H1 (cell line): ENCODE measurements around the gene GTSE1. TPM values are rescaled to one million over a fixed set of nuclear protein-coding genes. Genes with fewer than 3 reads are reported as not detected.

Source experiments
- CTCF ChIA-PET: fragments of 300-600 bp; sonication (Branson Sonifier 250); formaldehyde crosslinking; loops from one replicate; lab custom pipeline; 2021; ENCODE audit not compliant: partially characterized antibody; lab: Charles Lee
- POLR2A ChIA-PET: fragments of 300-600 bp; sonication (Branson Sonifier 250); formaldehyde crosslinking; loops from one replicate; lab custom pipeline; 2021; ENCODE audit warnings: inconsistent platforms; ENCODE audit not compliant: partially characterized antibody; lab: Charles Lee
- DNase-seq, 2 experiments: peaks; one replicate each; pipeline versions ENCODE4 v3.0.0 to v3.0.0-alpha.2; 2010 to 2022; ENCODE audit warnings: low spot score in 2 of 2, low read depth in 1 of 2, mixed read lengths in 1 of 2
- FAIRE-seq: peaks from 2 replicates; lab custom pipeline; 2011; peaks lifted over from hg19 to GRCh38; lab: Jason Lieb, UNC
- H2AFZ ChIP-seq: 2 replicates; pipeline ENCODE4 v1.8.1; 2012; ENCODE audit warnings: low read length, inconsistent platforms
- H2AK5ac ChIP-seq: 2 replicates; pipeline ENCODE4 v1.6.1; 2013; ENCODE audit warnings: low read depth, low read length
- H2BK120ac ChIP-seq: replicated peaks from 2 replicates; pipeline ENCODE3; 2013; ENCODE audit warnings: low read depth, low read length, inconsistent platforms
- H2BK12ac ChIP-seq: 2 replicates; pipeline ENCODE4 v1.6.1; 2013; ENCODE audit warnings: low read depth, low read length
- H2BK15ac ChIP-seq: 2 replicates; pipeline ENCODE4 v1.6.1; 2013; ENCODE audit warnings: low read length
- H2BK20ac ChIP-seq: 2 replicates; pipeline ENCODE4 v1.6.1; 2013; ENCODE audit warnings: low read length
- H2BK5ac ChIP-seq: 2 replicates; pipeline ENCODE4 v1.6.1; 2013; ENCODE audit warnings: low read depth, low read length
- H3K14ac ChIP-seq: 2 replicates; pipeline ENCODE4 v1.6.1; 2013; ENCODE audit warnings: inconsistent platforms; ENCODE audit not compliant: insufficient read length
- H3K18ac ChIP-seq: 2 replicates; pipeline ENCODE4 v1.6.1; 2013; ENCODE audit warnings: low read length; ENCODE audit errors: extremely low read depth
- H3K23ac ChIP-seq: 2 replicates; pipeline ENCODE4 v1.6.1; 2013; ENCODE audit warnings: inconsistent platforms; ENCODE audit not compliant: insufficient read length
- H3K23me2 ChIP-seq: 2 replicates; pipeline ENCODE4 v1.6.1; 2013; ENCODE audit warnings: low read depth, low read length
- H3K27ac ChIP-seq: 2 replicates; pipeline ENCODE4 v1.6.1; 2011; ENCODE audit warnings: low read depth, low read length, inconsistent platforms
- H3K27me3 ChIP-seq, 4 experiments: replicated peaks in 1 of 4; 1 replicate in 1 of 4; 2 replicates in 3 of 4; pipeline versions ENCODE4 v1.6.1 to v1.8.1; 2011 to 2013; ENCODE audit warnings: low read length in 3 of 4, mild to moderate bottlenecking in 3 of 4, inconsistent platforms in 2 of 4, mixed read lengths in 2 of 4, moderate library complexity in 1 of 4; ENCODE audit not compliant: control insufficient read depth in 3 of 4, insufficient read depth in 3 of 4; ENCODE audit errors: extremely low read depth in 1 of 4
- H3K36me3 ChIP-seq, 4 experiments: 2 replicates each; pipeline versions ENCODE4 v1.6.1 to v1.8.1; 2011 to 2013; ENCODE audit warnings: mild to moderate bottlenecking in 4 of 4, low read length in 3 of 4, moderate library complexity in 2 of 4, control low read depth in 1 of 4, inconsistent platforms in 1 of 4; ENCODE audit not compliant: insufficient read depth in 4 of 4, control insufficient read depth in 2 of 4
- H3K4ac ChIP-seq: replicated peaks from 2 replicates; pipeline ENCODE3; 2013; ENCODE audit warnings: low read length, low read depth, mixed read lengths, inconsistent platforms; ENCODE audit not compliant: insufficient read length
- H3K4me1 ChIP-seq, 4 experiments: replicated peaks in 1 of 4; 1 replicate in 1 of 4; 2 replicates in 3 of 4; pipeline versions ENCODE4 v1.6.1 to v1.8.1; 2011 to 2013; ENCODE audit warnings: low read length in 3 of 4, inconsistent platforms in 2 of 4, mixed read lengths in 1 of 4; ENCODE audit not compliant: insufficient read depth in 4 of 4, control insufficient read depth in 3 of 4
- H3K4me2 ChIP-seq, 2 experiments: 2 replicates each; pipeline versions ENCODE4 v1.6.1 to v1.8.1; 2011 to 2013; ENCODE audit warnings: low read depth in 2 of 2, low read length in 2 of 2, control low read depth in 1 of 2, inconsistent platforms in 1 of 2, mild to moderate bottlenecking in 1 of 2; ENCODE audit not compliant: insufficient read depth in 1 of 2
- H3K4me3 ChIP-seq, 4 experiments: fragments of 200-600, 300-600 bp in 1 of 4; sonication (generic), shearing (Covaris generic), sonication (Bioruptor Twin) in 1 of 4; 2 replicates each; pipeline versions ENCODE4 v1.5.1 to v1.8.1; 2011 to 2016; ENCODE audit warnings: low read length in 4 of 4, low read depth in 3 of 4, control low read depth in 2 of 4, inconsistent platforms in 2 of 4, mild to moderate bottlenecking in 2 of 4, mixed read lengths in 1 of 4, moderate library complexity in 1 of 4; ENCODE audit not compliant: insufficient read depth in 2 of 4; ENCODE audit errors: extremely low read depth in 1 of 4
- H3K56ac ChIP-seq: replicated peaks from 2 replicates; pipeline ENCODE3; 2013; ENCODE audit warnings: low read depth, mild to moderate bottlenecking, mixed read lengths, low read length, inconsistent platforms; ENCODE audit not compliant: insufficient read length
- H3K79me1 ChIP-seq: 2 replicates; pipeline ENCODE4 v1.6.1; 2013; ENCODE audit warnings: low read depth, low read length, control low read depth
- H3K79me2 ChIP-seq, 2 experiments: 2 replicates each; pipeline versions ENCODE4 v1.6.1 to v1.8.1; 2012 to 2013; ENCODE audit warnings: low read length in 2 of 2, mild to moderate bottlenecking in 2 of 2, inconsistent platforms in 1 of 2; ENCODE audit not compliant: insufficient read depth in 2 of 2, control insufficient read depth in 1 of 2
- H3K9ac ChIP-seq, 4 experiments: replicated peaks in 1 of 4; 1 replicate in 1 of 4; 2 replicates in 3 of 4; pipeline versions ENCODE4 v1.6.1 to v1.8.1; 2011 to 2013; ENCODE audit warnings: low read depth in 3 of 4, low read length in 3 of 4, control low read depth in 2 of 4, mild to moderate bottlenecking in 2 of 4, moderate library complexity in 2 of 4, inconsistent platforms in 1 of 4; ENCODE audit errors: extremely low read depth in 1 of 4
- H3K9me3 ChIP-seq, 2 experiments: 2 replicates each; pipeline versions ENCODE4 v1.6.1 to v1.8.1; 2012 to 2013; ENCODE audit warnings: mild to moderate bottlenecking in 2 of 2, moderate library complexity in 2 of 2, control low read depth in 1 of 2, inconsistent platforms in 1 of 2, low read depth in 1 of 2, low read length in 1 of 2, mixed read lengths in 1 of 2; ENCODE audit not compliant: insufficient read depth in 2 of 2
- H4K20me1 ChIP-seq, 2 experiments: replicated peaks in 1 of 2; 2 replicates each; pipeline versions ENCODE3 to v1.8.1; 2011 to 2013; ENCODE audit warnings: inconsistent platforms in 2 of 2, low read length in 2 of 2, mild to moderate bottlenecking in 1 of 2; ENCODE audit not compliant: insufficient read depth in 2 of 2, control insufficient read depth in 1 of 2
- H4K5ac ChIP-seq: 2 replicates; pipeline ENCODE4 v1.6.1; 2013; ENCODE audit warnings: low read length, low read depth, mixed read lengths, inconsistent platforms; ENCODE audit not compliant: insufficient read length
- H4K8ac ChIP-seq: 2 replicates; pipeline ENCODE4 v1.8.0; 2013; ENCODE audit warnings: mild to moderate bottlenecking, moderate library complexity, low read length, inconsistent platforms; ENCODE audit not compliant: insufficient read depth; ENCODE audit errors: extremely low read depth
- H4K91ac ChIP-seq: replicated peaks from 2 replicates; pipeline ENCODE3; 2013; ENCODE audit warnings: low read length, mixed read lengths, inconsistent platforms; ENCODE audit not compliant: insufficient read length
- ATF2 ChIP-seq: IDR thresholded peaks from 2 replicates; pipeline ENCODE4 v1.6.1; 2012; ENCODE audit warnings: low read length, inconsistent platforms
- CHD1 ChIP-seq: IDR thresholded peaks from 2 replicates; pipeline ENCODE4 v1.6.1; 2012; ENCODE audit warnings: low read depth, low read length, improper control_type of control experiment
- E2F6 ChIP-seq: IDR thresholded peaks from 2 replicates; pipeline ENCODE4 v1.6.1; 2012; ENCODE audit warnings: inconsistent platforms
- GABPA ChIP-seq: IDR thresholded peaks from 2 replicates; pipeline ENCODE4 v1.6.1; 2011; ENCODE audit warnings: mild to moderate bottlenecking, low read length, moderate library complexity, borderline replicate concordance; ENCODE audit not compliant: insufficient read depth
- HDAC2 ChIP-seq, 2 experiments: fragments of 300-600 bp in 1 of 2; sonication (generic) in 1 of 2; IDR thresholded peaks; 2 replicates each; pipeline ENCODE4 v1.6.1; 2011 to 2012; ENCODE audit warnings: low read depth in 2 of 2, low read length in 2 of 2, mild to moderate bottlenecking in 2 of 2, moderate library complexity in 2 of 2, borderline replicate concordance in 1 of 2, inconsistent platforms in 1 of 2
- HDAC6 ChIP-seq: IDR thresholded peaks from one replicate; pipeline ENCODE4 v1.7.1; 2012; ENCODE audit warnings: low read depth, mild to moderate bottlenecking, inconsistent platforms, low read length, moderate library complexity
- JUND ChIP-seq: IDR thresholded peaks from 2 replicates; pipeline ENCODE4 v1.6.1; 2011; ENCODE audit warnings: mild to moderate bottlenecking, improper control_type of control experiment, low read length
- KDM4A ChIP-seq: IDR thresholded peaks from one replicate; pipeline ENCODE4 v1.7.1; 2012; ENCODE audit warnings: low read depth, mild to moderate bottlenecking, moderate library complexity, low read length, inconsistent platforms; ENCODE audit not compliant: severe bottlenecking
- SIRT6 ChIP-seq: IDR thresholded peaks from one replicate; pipeline ENCODE4 v1.7.1; 2012; ENCODE audit warnings: low read length, inconsistent platforms
- SP4 ChIP-seq: IDR thresholded peaks from 2 replicates; pipeline ENCODE4 v1.6.1; 2012; ENCODE audit warnings: low read length, inconsistent platforms
- SUZ12 ChIP-seq: fragments of 200-600 bp; sonication (generic); IDR thresholded peaks from 2 replicates; pipeline ENCODE4 v1.6.1; 2012; ENCODE audit warnings: mild to moderate bottlenecking, inconsistent platforms, low read length, moderate library complexity, mixed read lengths
- ZNF274 ChIP-seq: IDR thresholded peaks from 2 replicates; pipeline ENCODE4 v1.7.0; 2012; ENCODE audit warnings: low read length, borderline replicate concordance; ENCODE audit errors: extremely low read depth
- WGBS, 2 experiments: shearing (Covaris generic) in 1 of 2; methylation state at CpG; one replicate each; pipeline versions ENCODE4 v1.1.6 to v1.1.7; 2013 to 2015; ENCODE audit warnings: low lambda C conversion rate in 2 of 2, mixed read lengths in 2 of 2, inconsistent platforms in 1 of 2, low coverage in 1 of 2, missing lambda C conversion rate in 1 of 2; ENCODE audit not compliant: insufficient replicate concordance in 2 of 2, insufficient coverage in 1 of 2, insufficient read length in 1 of 2; ENCODE audit errors: extremely low coverage in 1 of 2, missing lambda C conversion rate in 1 of 2; 5-methylcytosine and 5-hydroxymethylcytosine counted together
- polyA plus RNA-seq, 7 experiments: library from polyadenylated mRNA; depleted of rRNA in 3 of 7; stranded (reverse) in 5 of 7; unstranded in 2 of 7; fragments of >200 nt in 5 of 7; fragments of 200-250 nt in 2 of 7; gene quantifications; 1 replicate in 5 of 7; 2 replicates in 1 of 7; 4 replicates in 1 of 7; pipeline versions ENCODE4 v1.2.1 to v1.2.3, GENCODE V29; 2011 to 2013; ENCODE audit warnings: missing spikeins in 2 of 7, mixed read lengths in 2 of 7
- total RNA-seq: library from RNA; stranded (reverse); fragmentation: NEBNext Ultra II Directional; extraction: Animal tissue kit (Norgen Biotek cat#: 25700); gene quantifications from 2 replicates; pipeline ENCODE4 v1.2.1, GENCODE V29; 2021

The GTSE1 gene
- total and polyA plus RNA-seq, 2 of the 8 experiments (the other 6 are each of a cell fraction or from before 2014, with no cell fraction given) = 17.5 to 38.6 TPM

DNA sequence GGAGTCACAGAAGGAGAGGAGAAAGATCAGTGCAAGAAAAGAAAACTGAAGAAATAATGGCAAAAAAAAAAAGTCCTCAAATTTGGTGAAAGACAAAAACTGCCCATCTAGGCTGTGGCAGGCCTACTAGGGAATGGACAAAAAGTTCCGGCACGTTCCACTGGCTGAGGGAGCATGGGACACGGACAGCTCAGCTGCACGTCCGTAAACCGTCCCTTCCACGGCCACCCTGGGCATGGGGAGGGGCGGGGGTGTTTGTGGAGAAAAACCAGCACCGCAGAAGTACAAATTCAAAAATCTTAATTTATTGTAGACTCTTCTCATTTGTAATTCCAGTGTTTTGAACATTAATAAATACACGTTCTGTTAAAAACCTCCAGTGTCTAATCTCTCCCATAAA lies 64.2 kb downstream of the GTSE1 start:
- Histone ChIP-seq H3K23me2 (no peaks in the 10 kb centered on the region), H4K5ac (no peak overlapping the region), H3K4ac (no peak overlapping the region), H3K79me1 (no peaks in the 10 kb centered on the region), H4K8ac (no peak overlapping the region), H3K4me1 (no peaks in the 10 kb centered on the region), H3K9me3 (no peaks in the 10 kb centered on the region; a peak in 1 of 4 replicates), H2AK5ac (no peak overlapping the region), H4K20me1 (peaks cover 0 to 3% of the 10 kb centered on the region in 2 experiments), H3K79me2 (no peaks in the 10 kb centered on the region), H3K4me2 (no peak overlapping the region), H2BK20ac (no peak overlapping the region), H2BK5ac (no peak overlapping the region), H3K4me3 (no peak overlapping the region), H2AFZ (no peak overlapping the region), H3K18ac (no peak overlapping the region), H2BK120ac (no peak overlapping the region), H3K9ac (no peak overlapping the region), H3K27me3 (no peaks in the 10 kb centered on the region), H3K56ac (no peak overlapping the region), H2BK15ac (no peak overlapping the region), H4K91ac (no peak overlapping the region), H3K27ac (no peak overlapping the region), H3K14ac (no peak overlapping the region), H3K36me3 (peaks cover 0 to 12% (median 6%) of the 10 kb centered on the region in 4 experiments; a peak in 4 of 8 replicates), H2BK12ac (no peak overlapping the region), H3K23ac (no peak overlapping the region)
- ChIA-PET CTCF (interaction anchor here (0.6 kb wide), 1 partner anchor 203 kb away, joined by 4 read pairs; no protein-coding TSS in a partner anchor), POLR2A (interaction anchor here (0.6 to 1.4 kb wide), 2 partner anchors 21 to 185 kb away, joined by 4 to 5 read pairs; no protein-coding TSS in a partner anchor)
- 92% methylated on average over 10 of the region's 10 CpGs; no CpG with 5 or more reads in 1 of the 2 experiments for WGBS, 2 experiments
- DNase-seq (no peak), FAIRE-seq (no peak)
- TF ChIP-seq KDM4A = no peak
- TF ChIP-seq E2F6 = no peak
- TF ChIP-seq ATF2 = no peak
- TF ChIP-seq SP4 = no peak
- no peak for TF ChIP-seq HDAC6
- no peak for TF ChIP-seq HDAC2 (IDR thresholded peaks at IDR 0.05; ENCODE audit: borderline replicate concordance in 1 of 2, low read depth in 2 of 2, low read length in 2 of 2)
- no peak for TF ChIP-seq ZNF274
- TF ChIP-seq SIRT6 = no peak
- TF ChIP-seq CHD1 = no peak
- TF ChIP-seq SUZ12 = no peak
- TF ChIP-seq GABPA = no peak
- TF ChIP-seq JUND = no peak
